Measurements from ENCODE around the gene DOCK2. TPM values are rescaled to one million over a fixed set of nuclear protein-coding genes. Genes with fewer than 3 reads are reported as not detected.

DOCK2 gene
- total RNA-seq, 4 donors from 2014 or later = 2.3 to 11.2 (median 3.2) TPM

- peaks cover 6% of the 10 kb centered on the region for H3K9me3 ChIP-seq
- WGBS = 69% methylated on average over 1 of the region's 1 CpG
- H3K27ac ChIP-seq = no peak overlapping the region
- TF ChIP-seq POLR2A (IDR thresholded peaks at IDR 0.05) (no peak), CTCF (IDR thresholded peaks at IDR 0.05) (no peak), POLR2AphosphoS5 (IDR thresholded peaks at IDR 0.05) (no peak), EP300 (IDR thresholded peaks at IDR 0.05) (no peak)
- H3K36me3 ChIP-seq = no peaks in the 10 kb centered on the region
- H3K4me3 ChIP-seq = no peak overlapping the region
- H3K27me3 ChIP-seq = no peaks in the 10 kb centered on the region
- no peak for DNase-seq (ENCODE audit: low spot score in 2 of 2)
- no peaks in the 10 kb centered on the region for H3K4me1 ChIP-seq
Observed at GRCh38 chr5:170126626-170127025, 489.6 kb downstream of the DOCK2 start.

- Histone ChIP-seq H3K36me3 (no peaks in the 10 kb centered on the region), H3K4me1 (no peaks in the 10 kb centered on the region), H3K27me3 (no peaks in the 10 kb centered on the region), H3K4me3 (no peak overlapping the region), H3K9me3 (peaks cover 5% of the 10 kb centered on the region), H3K27ac (no peak overlapping the region)
- DNase-seq (ENCODE audit: low spot score in 2 of 2) = no peak
- TF ChIP-seq POLR2AphosphoS5 (IDR thresholded peaks at IDR 0.05) (no peak), POLR2A (IDR thresholded peaks at IDR 0.05) (no peak), EP300 (IDR thresholded peaks at IDR 0.05) (no peak), CTCF (IDR thresholded peaks at IDR 0.05) (no peak)
- whole genome bisulfite sequencing = 80% methylated on average over 3 of the region's 3 CpGs
Observed at GRCh38 chr5:170131235-170131634, 494.2 kb downstream of the DOCK2 start.

- no peak for DNase-seq (ENCODE audit: low spot score in 2 of 2)
- no peak for TF ChIP-seq CTCF (IDR thresholded peaks at IDR 0.05)
- TF ChIP-seq POLR2AphosphoS5 (IDR thresholded peaks at IDR 0.05) = no peak
- no peak for TF ChIP-seq EP300 (IDR thresholded peaks at IDR 0.05)
- no peak for TF ChIP-seq POLR2A (IDR thresholded peaks at IDR 0.05)
- H3K36me3 ChIP-seq = no peaks in the 10 kb centered on the region
- 54% methylated on average over 4 of the region's 4 CpGs for WGBS
- no peak overlapping the region for H3K27ac ChIP-seq
- H3K4me3 ChIP-seq = no peak overlapping the region
- H3K9me3 ChIP-seq = no peaks in the 10 kb centered on the region
- H3K4me1 ChIP-seq = no peaks in the 10 kb centered on the region
- H3K27me3 ChIP-seq = no peaks in the 10 kb centered on the region
Observed at GRCh38 chr5:170132269-170132975, 495.3 kb downstream of the DOCK2 start.

Other genes with a start within 250 kb of the DOCK2 start
- 1 to 10 TPM; 6.4 to 9.4 (median 7.3) TPM for gene SPDL1, start 53.5 kb upstream of the DOCK2 start, total RNA-seq